ENCODE data around the gene CXCR5. TPM values are rescaled to one million over a fixed set of nuclear protein-coding genes. Genes with fewer than 3 reads are reported as not detected.
A peak's percentile ranks its signal among the peaks of the same experiment; 100 is the strongest.

CXCR5 gene
- total RNA-seq, 1 experiment from 2014 or later, result not detected

GRCh38 chr11:118845369-118845768 lies 38.3 kb upstream of the CXCR5 start:
- no TSS peak for BruUV-seq (replicated peaks)
- CTCF ChIA-PET, result interaction anchor here (0.5 to 1.2 kb wide), 3 partner anchors 53 to 1085 kb away, joined by 4 to 6 read pairs (median 5); no protein-coding TSS in a partner anchor
- no peaks in the 10 kb centered on the region for H3K9me3 Mint-ChIP-seq (ENCODE audit: unreplicated experiment)
- DNase-seq (ENCODE audit: unreplicated experiment), result peak; percentile 85
- intact Hi-C loops (cut with micrococcal nuclease), result loop anchor here (5.0 kb wide), 1 partner anchor 53 kb away; the partner anchor contains the start of gene DDX6
- no peaks in the 10 kb centered on the region for H3K27me3 Mint-ChIP-seq (ENCODE audit: insufficient read depth, unreplicated experiment)
- TF ChIP-seq CTCF (IDR thresholded peaks at IDR 0.05; ENCODE audit: unreplicated experiment), result no peak
- peak overlapping the region; percentile 79 for H3K27ac Mint-ChIP-seq (ENCODE audit: low read depth, unreplicated experiment)
- no peaks in the 10 kb centered on the region for H3K36me3 Mint-ChIP-seq (ENCODE audit: insufficient read depth, unreplicated experiment)
- H3K4me1 Mint-ChIP-seq (ENCODE audit: insufficient read depth, unreplicated experiment), result peaks cover 25% of the 10 kb centered on the region
- peak overlapping the region; percentile 15 for H3K4me3 Mint-ChIP-seq (ENCODE audit: unreplicated experiment)
- POLR2A ChIA-PET, result interaction anchor here (0.7 to 2.7 kb wide), 10 partner anchors 9 to 153 kb away, joined by 3 to 21 read pairs (median 4); partner anchors contain the start of genes CXCR5 and DDX6

- no peak for TF ChIP-seq CTCF (IDR thresholded peaks at IDR 0.05; ENCODE audit: unreplicated experiment)
- intact Hi-C loops (cut with micrococcal nuclease), result loop anchor here (5.0 kb wide), 1 partner anchor 54 kb away; the partner anchor contains the start of gene DDX6
- Mint-ChIP-seq H3K4me1 (ENCODE audit: insufficient read depth, unreplicated experiment) (peaks cover 25% of the 10 kb centered on the region), H3K36me3 (ENCODE audit: insufficient read depth, unreplicated experiment) (no peaks in the 10 kb centered on the region), H3K27me3 (ENCODE audit: insufficient read depth, unreplicated experiment) (no peaks in the 10 kb centered on the region), H3K9me3 (ENCODE audit: unreplicated experiment) (no peaks in the 10 kb centered on the region), H3K27ac (ENCODE audit: low read depth, unreplicated experiment) (peak overlapping the region; percentile 24), H3K4me3 (ENCODE audit: unreplicated experiment) (no peak overlapping the region)
- CTCF ChIA-PET, result no interaction called here
- no TSS peak for BruUV-seq (replicated peaks)
- POLR2A ChIA-PET, result no interaction called here
- DNase-seq (ENCODE audit: unreplicated experiment), result no peak
Measured at GRCh38 chr11:118846181-118846935, 37.3 kb upstream of the CXCR5 start.

GRCh38 chr11:118849825-118850224 lies 33.9 kb upstream of the CXCR5 start:
- no peak overlapping the region for H3K4me3 Mint-ChIP-seq (ENCODE audit: unreplicated experiment)
- ChIA-PET CTCF (interaction anchor here (0.6 to 2.2 kb wide), 3 partner anchors 11 to 80 kb away, joined by 3 to 8 read pairs (median 4); no protein-coding TSS in a partner anchor), POLR2A (interaction anchor here (0.9 to 1.2 kb wide), 2 partner anchors 58 to 62 kb away, joined by 3 read pairs; no protein-coding TSS in a partner anchor)
- H3K36me3 Mint-ChIP-seq (ENCODE audit: insufficient read depth, unreplicated experiment), result no peaks in the 10 kb centered on the region
- H3K27ac Mint-ChIP-seq (ENCODE audit: low read depth, unreplicated experiment), result no peak overlapping the region
- peak; percentile 37 for DNase-seq (ENCODE audit: unreplicated experiment)
- peaks cover 13% of the 10 kb centered on the region for H3K4me1 Mint-ChIP-seq (ENCODE audit: insufficient read depth, unreplicated experiment)
- intact Hi-C loops (cut with micrococcal nuclease), result loop anchor here (5.0 kb wide), 1 partner anchor 58 kb away; the partner anchor contains the start of gene DDX6
- TF ChIP-seq CTCF (IDR thresholded peaks at IDR 0.05; ENCODE audit: unreplicated experiment), result no peak
- no TSS peak for BruUV-seq (replicated peaks)
- H3K9me3 Mint-ChIP-seq (ENCODE audit: unreplicated experiment), result no peaks in the 10 kb centered on the region
- no peaks in the 10 kb centered on the region for H3K27me3 Mint-ChIP-seq (ENCODE audit: insufficient read depth, unreplicated experiment)

GRCh38 chr11:118851970-118852369 lies 31.7 kb upstream of the CXCR5 start:
- intact Hi-C loops (cut with micrococcal nuclease), result no loop called here
- Mint-ChIP-seq H3K4me3 (ENCODE audit: unreplicated experiment) (no peak overlapping the region), H3K27me3 (ENCODE audit: insufficient read depth, unreplicated experiment) (no peaks in the 10 kb centered on the region), H3K9me3 (ENCODE audit: unreplicated experiment) (no peaks in the 10 kb centered on the region), H3K4me1 (ENCODE audit: insufficient read depth, unreplicated experiment) (no peaks in the 10 kb centered on the region), H3K27ac (ENCODE audit: low read depth, unreplicated experiment) (no peak overlapping the region), H3K36me3 (ENCODE audit: insufficient read depth, unreplicated experiment) (no peaks in the 10 kb centered on the region)
- ChIA-PET POLR2A (interaction anchor here (0.7 kb wide), 1 partner anchor 669 kb away, joined by 3 read pairs; no protein-coding TSS in a partner anchor), CTCF (no interaction called here)
- no peak for TF ChIP-seq CTCF (IDR thresholded peaks at IDR 0.05; ENCODE audit: unreplicated experiment)
- no TSS peak for BruUV-seq (replicated peaks)
- no peak for DNase-seq (ENCODE audit: unreplicated experiment)

All from MCF 10A (cell line).